Measurements from ENCODE around the gene CEP112. TPM values are rescaled to one million over a fixed set of nuclear protein-coding genes. Genes with fewer than 3 reads are reported as not detected.

Gene CEP112
- total RNA-seq, 2 donors from 2014 or later: 5.9 to 6.2 TPM

- no peak overlapping the region for H3K27ac ChIP-seq
- no peaks in the 10 kb centered on the region for H3K4me1 ChIP-seq
- no peaks in the 10 kb centered on the region for H3K9me3 ChIP-seq
- DNase-seq: no peak
- intact Hi-C loops (cut with DNase I): no loop called here
- no peak for TF ChIP-seq CTCF (IDR thresholded peaks at IDR 0.05)
- H3K27me3 ChIP-seq: no peaks in the 10 kb centered on the region
- no peaks in the 10 kb centered on the region for H3K36me3 ChIP-seq
- H3K9ac ChIP-seq (ENCODE audit: low read depth in 2 of 2, low read length in 2 of 2): no peak overlapping the region
- H3K4me3 ChIP-seq: no peak overlapping the region
Measured at GRCh38 chr17:66175892-66176291, 16.0 kb downstream of the CEP112 start.

GRCh38 chr17:66172691-66173223 is 19.2 kb downstream of the CEP112 start:
- Histone ChIP-seq H3K4me3 (no peak overlapping the region), H3K9me3 (no peaks in the 10 kb centered on the region), H3K36me3 (no peaks in the 10 kb centered on the region), H3K27ac (no peak overlapping the region), H3K27me3 (no peaks in the 10 kb centered on the region), H3K9ac (ENCODE audit: low read depth in 2 of 2, low read length in 2 of 2) (no peak overlapping the region), H3K4me1 (no peaks in the 10 kb centered on the region)
- DNase-seq: no peak
- no peak for TF ChIP-seq CTCF (IDR thresholded peaks at IDR 0.05)
- intact Hi-C loops (cut with DNase I): no loop called here

DNA sequence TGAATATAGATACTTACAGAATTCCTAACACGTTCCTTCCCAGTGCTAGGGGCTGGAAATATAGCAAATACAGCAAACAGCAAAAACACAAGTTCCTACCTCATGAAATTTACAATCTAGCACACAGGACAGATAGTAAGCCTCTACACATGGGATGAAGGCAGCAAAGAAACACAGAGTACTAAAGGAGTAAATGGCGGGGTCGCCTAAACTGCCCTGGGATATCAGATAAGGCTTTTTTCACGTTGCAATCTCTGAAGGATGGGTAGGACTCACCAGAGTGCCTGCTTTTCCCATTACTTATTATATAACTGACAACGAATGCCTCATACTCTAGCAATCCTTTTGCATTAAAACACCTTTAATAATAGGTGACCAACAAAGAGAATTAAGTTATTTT is 19.8 kb downstream of the CEP112 start:
- intact Hi-C loops (cut with DNase I): no loop called here
- Histone ChIP-seq H3K9me3 (no peaks in the 10 kb centered on the region), H3K4me3 (no peak overlapping the region), H3K4me1 (no peaks in the 10 kb centered on the region), H3K27ac (no peak overlapping the region), H3K36me3 (no peaks in the 10 kb centered on the region), H3K9ac (ENCODE audit: low read depth in 2 of 2, low read length in 2 of 2) (no peak overlapping the region), H3K27me3 (no peaks in the 10 kb centered on the region)
- TF ChIP-seq CTCF (IDR thresholded peaks at IDR 0.05): no peak
- no peak for DNase-seq

GRCh38 chr17:66171692-66172091 is 20.2 kb downstream of the CEP112 start:
- TF ChIP-seq CTCF (IDR thresholded peaks at IDR 0.05): no peak
- no peak for DNase-seq
- Histone ChIP-seq H3K27me3 (no peaks in the 10 kb centered on the region), H3K27ac (no peak overlapping the region), H3K9me3 (no peaks in the 10 kb centered on the region), H3K4me3 (no peak overlapping the region), H3K36me3 (no peaks in the 10 kb centered on the region), H3K9ac (ENCODE audit: low read depth in 2 of 2, low read length in 2 of 2) (no peak overlapping the region), H3K4me1 (no peaks in the 10 kb centered on the region)
- intact Hi-C loops (cut with DNase I): no loop called here

DNA sequence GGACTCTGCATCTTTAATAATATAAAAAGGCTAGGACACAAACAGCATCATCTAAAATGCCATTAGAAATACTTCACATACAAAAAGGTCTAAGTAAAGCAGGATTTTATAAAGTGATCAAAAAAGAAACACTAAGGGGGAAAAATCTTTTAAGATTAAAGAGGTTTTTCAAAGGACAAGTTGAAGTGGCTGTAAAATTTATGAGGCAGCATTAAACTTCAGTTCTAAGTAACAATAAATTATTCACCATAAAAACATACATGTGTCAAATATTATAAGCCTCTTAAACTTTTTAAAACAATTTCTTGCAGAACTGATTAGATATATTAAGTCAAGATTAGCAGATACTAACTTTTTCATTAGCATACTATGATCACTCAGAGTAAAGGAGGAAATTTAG is 20.8 kb downstream of the CEP112 start:
- H3K27me3 ChIP-seq: no peaks in the 10 kb centered on the region
- no peaks in the 10 kb centered on the region for H3K4me1 ChIP-seq
- no peak for TF ChIP-seq CTCF (IDR thresholded peaks at IDR 0.05)
- no peak for DNase-seq
- H3K27ac ChIP-seq: no peak overlapping the region
- H3K9ac ChIP-seq (ENCODE audit: low read depth in 2 of 2, low read length in 2 of 2): no peak overlapping the region
- intact Hi-C loops (cut with DNase I): no loop called here
- no peaks in the 10 kb centered on the region for H3K36me3 ChIP-seq
- no peaks in the 10 kb centered on the region for H3K9me3 ChIP-seq
- H3K4me3 ChIP-seq: no peak overlapping the region
